ENCODE results near the gene SYNDIG1L. TPM values are rescaled to one million over a fixed set of nuclear protein-coding genes. Genes with fewer than 3 reads are reported as not detected.

The SYNDIG1L gene
- total RNA-seq, 4 donors from 2014 or later: 0.14 to 0.30 TPM; not detected in 2

- Histone ChIP-seq H3K27me3 (no peaks in the 10 kb centered on the region), H3K9me3 (no peaks in the 10 kb centered on the region), H3K27ac (no peak overlapping the region), H3K4me1 (no peaks in the 10 kb centered on the region), H3K36me3 (no peaks in the 10 kb centered on the region), H3K4me3 (no peak overlapping the region)
- DNase-seq: no peak
- intact Hi-C loops (cut with DNase I; ENCODE audit: low total_unique reads): no loop called here
- TF ChIP-seq CTCF (IDR thresholded peaks at IDR 0.05) (no peak), POLR2A (IDR thresholded peaks at IDR 0.05) (no peak)
Observed at GRCh38 chr14:74468513-74468912, 42.5 kb upstream of the SYNDIG1L start.

- Histone ChIP-seq H3K27me3 (no peaks in the 10 kb centered on the region), H3K36me3 (no peaks in the 10 kb centered on the region), H3K9me3 (no peaks in the 10 kb centered on the region), H3K4me1 (no peaks in the 10 kb centered on the region), H3K4me3 (no peak overlapping the region), H3K27ac (no peak overlapping the region)
- TF ChIP-seq POLR2A (IDR thresholded peaks at IDR 0.05) (no peak), CTCF (IDR thresholded peaks at IDR 0.05) (no peak)
- intact Hi-C loops (cut with DNase I; ENCODE audit: low total_unique reads): no loop called here
- DNase-seq: no peak
Observed at GRCh38 chr14:74465335-74465734, 39.3 kb upstream of the SYNDIG1L start.

- Histone ChIP-seq H3K36me3 (no peaks in the 10 kb centered on the region), H3K9me3 (no peaks in the 10 kb centered on the region), H3K4me1 (no peaks in the 10 kb centered on the region), H3K27me3 (no peaks in the 10 kb centered on the region), H3K27ac (no peak overlapping the region), H3K4me3 (no peak overlapping the region)
- intact Hi-C loops (cut with DNase I; ENCODE audit: low total_unique reads): no loop called here
- no peak for DNase-seq
- TF ChIP-seq CTCF (IDR thresholded peaks at IDR 0.05): no peak
- no peak for TF ChIP-seq POLR2A (IDR thresholded peaks at IDR 0.05)
Observed at GRCh38 chr14:74464785-74465184, 38.8 kb upstream of the SYNDIG1L start.

- H3K4me3 ChIP-seq: no peak overlapping the region
- no peaks in the 10 kb centered on the region for H3K27me3 ChIP-seq
- H3K9me3 ChIP-seq: no peaks in the 10 kb centered on the region
- intact Hi-C loops (cut with DNase I; ENCODE audit: low total_unique reads): no loop called here
- H3K4me1 ChIP-seq: no peaks in the 10 kb centered on the region
- no peak for DNase-seq
- H3K27ac ChIP-seq: no peak overlapping the region
- no peak for TF ChIP-seq CTCF (IDR thresholded peaks at IDR 0.05)
- TF ChIP-seq POLR2A (IDR thresholded peaks at IDR 0.05): no peak
- no peaks in the 10 kb centered on the region for H3K36me3 ChIP-seq
Observed at GRCh38 chr14:74463697-74464096, 37.7 kb upstream of the SYNDIG1L start.

DNA sequence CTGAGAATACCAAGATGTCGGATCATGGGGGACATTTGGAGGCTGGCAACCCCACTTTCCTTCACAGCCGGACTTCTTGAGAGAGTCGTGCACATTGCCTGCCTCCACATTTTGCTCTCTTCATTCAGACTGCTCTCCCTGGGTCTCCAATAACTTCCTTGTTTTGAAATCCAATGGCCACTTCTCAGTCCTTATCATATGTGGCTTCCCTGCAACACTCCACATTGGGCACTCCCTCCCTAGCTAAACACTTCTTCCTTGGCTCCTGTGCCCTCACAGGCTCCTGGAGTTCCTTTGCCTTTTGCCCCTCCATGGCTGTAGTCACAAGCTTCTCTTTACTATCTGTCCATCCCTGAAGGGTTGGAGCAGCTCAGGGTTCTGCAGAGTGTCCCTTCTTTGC is 37.0 kb upstream of the SYNDIG1L start:
- no peak for DNase-seq
- no peaks in the 10 kb centered on the region for H3K27me3 ChIP-seq
- H3K27ac ChIP-seq: no peak overlapping the region
- H3K4me1 ChIP-seq: no peaks in the 10 kb centered on the region
- H3K4me3 ChIP-seq: no peak overlapping the region
- H3K9me3 ChIP-seq: no peaks in the 10 kb centered on the region
- intact Hi-C loops (cut with DNase I; ENCODE audit: low total_unique reads): no loop called here
- TF ChIP-seq POLR2A (IDR thresholded peaks at IDR 0.05) (no peak), CTCF (IDR thresholded peaks at IDR 0.05) (no peak)
- no peaks in the 10 kb centered on the region for H3K36me3 ChIP-seq
